Immature natural killer cell (primary cell): ENCODE data around the gene DHRS13. TPM values are rescaled to one million over a fixed set of nuclear protein-coding genes. Genes with fewer than 3 reads are reported as not detected.

Source experiments
- polyA plus RNA-seq, 3 donors: library from polyadenylated mRNA; unstranded; fragments of 300-500 nt; fragmentation: Illumina TruSeq; gene quantifications; one replicate each; pipeline ENCODE4 v1.2.3, GENCODE V29; 2021

The DHRS13 gene
- polyA plus RNA-seq, 3 donors from 2014 or later, result 21.4 to 27.4 (median 22.2) TPM

Other genes with a start within 250 kb of the DHRS13 start
- 100 to 1,000 TPM; 101 to 153 (median 112) TPM for gene SDF2, start 241.2 kb downstream of the DHRS13 start, polyA plus RNA-seq
- 10 to 100 TPM in 1 of 3 donors, 1 to 10 TPM in 2; 5.2 to 18.3 (median 7.4) TPM for gene SUPT6H, start 240.9 kb downstream of the DHRS13 start, polyA plus RNA-seq
- gene PROCA1, start 191.2 kb downstream of the DHRS13 start, polyA plus RNA-seq, result 1 to 10 TPM in 1 of 3 donors, under 1 TPM in 2; 0.59 to 1.8 (median 0.60) TPM
- gene RAB34, start 185.2 kb downstream of the DHRS13 start, polyA plus RNA-seq, result 1 to 10 TPM; 2.3 to 6.1 (median 5.3) TPM
- 1,000 to 10,000 TPM; 2,545 to 3,232 (median 2,896) TPM for gene RPL23A, start 183.1 kb downstream of the DHRS13 start, polyA plus RNA-seq
- not detected for gene TLCD1, start 176.8 kb downstream of the DHRS13 start, polyA plus RNA-seq
- gene NEK8, start 174.3 kb downstream of the DHRS13 start, polyA plus RNA-seq, result 1 to 10 TPM; 1.7 to 4.2 (median 3.6) TPM
- gene TRAF4, start 159.1 kb downstream of the DHRS13 start, polyA plus RNA-seq, result 1 to 10 TPM; 2.5 to 5.1 (median 2.7) TPM
- 10 to 100 TPM in 1 of 3 donors, 1 to 10 TPM in 2; 2.5 to 13.7 (median 4.9) TPM for gene FAM222B, start 60.3 kb downstream of the DHRS13 start, polyA plus RNA-seq
- gene ERAL1, start 48.1 kb downstream of the DHRS13 start, polyA plus RNA-seq, result 10 to 100 TPM; 32.6 to 48.9 (median 43.5) TPM
- gene FLOT2, start 5.3 kb downstream of the DHRS13 start, polyA plus RNA-seq, result 100 to 1,000 TPM; 275 to 360 (median 296) TPM
- 10 to 100 TPM in 1 of 3 donors, 1 to 10 TPM in 2; 1.2 to 15.3 (median 3.9) TPM for gene PHF12, start 48.4 kb upstream of the DHRS13 start, polyA plus RNA-seq
- 1 to 10 TPM in 1 of 3 donors, under 1 TPM in 2; 0.71 to 3.8 (median 0.86) TPM for gene SEZ6, start 103.0 kb upstream of the DHRS13 start, polyA plus RNA-seq
- gene PIPOX, start 140.1 kb upstream of the DHRS13 start, polyA plus RNA-seq, result 1 to 10 TPM; 1.6 to 2.7 (median 2.0) TPM